Natural killer cell (primary cell): ENCODE results near the gene GIGYF2. TPM values are rescaled to one million over a fixed set of nuclear protein-coding genes. Genes with fewer than 3 reads are reported as not detected.

Experiments
- ATAC-seq, 3 donors: fragments of 150-1000 bp in 2 of 3; fragments of 200-7000 bp in 1 of 3; cut with Tn5 transposase; 1 replicate in 1 of 3; 2 replicates in 2 of 3; pipeline ENCODE4 v1.10.0; 2021; ENCODE audit warnings: mild to moderate bottlenecking in 2 of 3, moderate library complexity in 2 of 3
- DNase-seq, 2 donors: peaks; one replicate each; pipeline versions ENCODE4 v3.0.0 to v3.0.0-alpha.2; 2013 to 2021; ENCODE audit warnings: mixed read lengths in 1 of 2
- H3K27ac ChIP-seq: one replicate; pipeline ENCODE4 v1.5.1; 2013; ENCODE audit warnings: mild to moderate bottlenecking, low read length
- H3K27me3 ChIP-seq: one replicate; pipeline ENCODE4 v1.6.1; 2013; ENCODE audit warnings: low read length; ENCODE audit not compliant: control insufficient read depth, insufficient read depth
- H3K36me3 ChIP-seq: one replicate; pipeline ENCODE4 v1.6.1; 2013; ENCODE audit warnings: low read length; ENCODE audit not compliant: control insufficient read depth, insufficient read depth
- H3K4me1 ChIP-seq: one replicate; pipeline ENCODE4 v1.6.1; 2013; ENCODE audit warnings: low read length; ENCODE audit not compliant: control insufficient read depth, insufficient read depth
- H3K4me3 ChIP-seq: one replicate; pipeline ENCODE4 v1.5.1; 2013; ENCODE audit warnings: low read length
- H3K9me3 ChIP-seq: one replicate; pipeline ENCODE4 v1.6.1; 2013; ENCODE audit warnings: low read length; ENCODE audit not compliant: control insufficient read depth, insufficient read depth
- H3K27ac Mint-ChIP-seq, 2 donors: one replicate each; pipeline ENCODE4 v1.8.0; 2022; ENCODE audit warnings: mild to moderate bottlenecking in 2 of 2, mixed read lengths in 2 of 2, moderate library complexity in 1 of 2
- H3K27me3 Mint-ChIP-seq, 2 donors: one replicate each; pipeline ENCODE4 v1.8.0; 2022; ENCODE audit warnings: low read depth in 2 of 2, mixed read lengths in 2 of 2
- H3K36me3 Mint-ChIP-seq: one replicate; pipeline ENCODE4 v1.8.0; 2022; ENCODE audit warnings: mixed read lengths
- H3K4me1 Mint-ChIP-seq, 2 donors: one replicate each; pipeline ENCODE4 v1.8.0; 2022; ENCODE audit warnings: mixed read lengths in 2 of 2
- H3K4me3 Mint-ChIP-seq: one replicate; pipeline ENCODE4 v1.8.0; 2022; ENCODE audit warnings: mild to moderate bottlenecking, moderate library complexity, mixed read lengths
- H3K9me3 Mint-ChIP-seq, 2 donors: one replicate each; pipeline ENCODE4 v1.8.0; 2022; ENCODE audit warnings: mixed read lengths in 2 of 2
- CTCF ChIP-seq: fragments of 200-600 bp; IDR thresholded peaks from one replicate; pipeline ENCODE4 v1.8.0; 2022; ENCODE audit warnings: antibody characterized with exemption
- WGBS: methylation state at CpG from one replicate; pipeline ENCODE4 v1.1.7; 2013; ENCODE audit warnings: missing lambda C conversion rate; ENCODE audit not compliant: insufficient coverage; 5-methylcytosine and 5-hydroxymethylcytosine counted together
- intact Hi-C: fragments of 100-400 bp; cut with micrococcal nuclease; formaldehyde crosslinking; loops from one replicate; pipeline ENCODE4 v1.14.2; 2022
- total RNA-seq, 4 donors: library from RNA; stranded (reverse); fragments of 120-200 nt in 1 of 4; gene quantifications; one replicate each; pipeline versions ENCODE4 v1.2.3 to v1.2.4, GENCODE V29; 2013 to 2022

The GIGYF2 gene
- total RNA-seq, 3 donors from 2014 or later (not counting 1 experiment from before 2014, with no cell fraction given): 73.6 to 85.3 (median 80.1) TPM

GRCh38 chr2:232794981-232795380, 97.8 kb downstream of the GIGYF2 start:
- DNase-seq (no peak), ATAC-seq (no peak)
- Mint-ChIP-seq H3K9me3 (no peaks in the 10 kb centered on the region), H3K36me3 (peaks cover 29% of the 10 kb centered on the region), H3K27me3 (no peaks in the 10 kb centered on the region), H3K27ac (no peak overlapping the region), H3K4me1 (no peaks in the 10 kb centered on the region), H3K4me3 (no peak overlapping the region)
- no peaks in the 10 kb centered on the region for H3K4me1 ChIP-seq
- H3K9me3 ChIP-seq: no peaks in the 10 kb centered on the region
- H3K27me3 ChIP-seq: no peaks in the 10 kb centered on the region
- H3K4me3 ChIP-seq: no peak overlapping the region
- peaks cover 67% of the 10 kb centered on the region for H3K36me3 ChIP-seq
- intact Hi-C loops: no loop called here
- H3K27ac ChIP-seq: no peak overlapping the region
- TF ChIP-seq CTCF: no peak
- WGBS: no CpG with 5 or more reads among the region's 1 CpG

- H3K4me3 ChIP-seq: no peak overlapping the region
- H3K27me3 Mint-ChIP-seq: no peaks in the 10 kb centered on the region
- H3K27ac Mint-ChIP-seq: no peak overlapping the region
- TF ChIP-seq CTCF: no peak
- H3K27ac ChIP-seq: no peak overlapping the region
- intact Hi-C loops: no loop called here
- H3K27me3 ChIP-seq: no peaks in the 10 kb centered on the region
- H3K4me3 Mint-ChIP-seq: no peak overlapping the region
- H3K36me3 Mint-ChIP-seq: peaks cover 21% of the 10 kb centered on the region
- H3K9me3 Mint-ChIP-seq: no peaks in the 10 kb centered on the region
- peaks cover 59% of the 10 kb centered on the region for H3K36me3 ChIP-seq
- H3K4me1 ChIP-seq: no peaks in the 10 kb centered on the region
- ATAC-seq (no peak), DNase-seq (no peak)
- no peaks in the 10 kb centered on the region for H3K4me1 Mint-ChIP-seq
- H3K9me3 ChIP-seq: no peaks in the 10 kb centered on the region
- 96% methylated on average over 1 of the region's 1 CpG for WGBS
Measured at GRCh38 chr2:232795920-232796319, 98.8 kb downstream of the GIGYF2 start.

- Histone ChIP-seq H3K36me3 (peaks cover 41% of the 10 kb centered on the region), H3K27me3 (no peaks in the 10 kb centered on the region), H3K27ac (no peak overlapping the region), H3K4me1 (no peaks in the 10 kb centered on the region), H3K9me3 (no peaks in the 10 kb centered on the region), H3K4me3 (no peak overlapping the region)
- DNase-seq: no peak
- Mint-ChIP-seq H3K9me3 (no peaks in the 10 kb centered on the region), H3K36me3 (peaks cover 9% of the 10 kb centered on the region), H3K27me3 (no peaks in the 10 kb centered on the region), H3K27ac (no peak overlapping the region), H3K4me3 (no peak overlapping the region), H3K4me1 (no peaks in the 10 kb centered on the region)
- no peak for ATAC-seq
- intact Hi-C loops: no loop called here
- TF ChIP-seq CTCF: no peak
Measured at GRCh38 chr2:232798187-232798586, 101.1 kb downstream of the GIGYF2 start.

DNA sequence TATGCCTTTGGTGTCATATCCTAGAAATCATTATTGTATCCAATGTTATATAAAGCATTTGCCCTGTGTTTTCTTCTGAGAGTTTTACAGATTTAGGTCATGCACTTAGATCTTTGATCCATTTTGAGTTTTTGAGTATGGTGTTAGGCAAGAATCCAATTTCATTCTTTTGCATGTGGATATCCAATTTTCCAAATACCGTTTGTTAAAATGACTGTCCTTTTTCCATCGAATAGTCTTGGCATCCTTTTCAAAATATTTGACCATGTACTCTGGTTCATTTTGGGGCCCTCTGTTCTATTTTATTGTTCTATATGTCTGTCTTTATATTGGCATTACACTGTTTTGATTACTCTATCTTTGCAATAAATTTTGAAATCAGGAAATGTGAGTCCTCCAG, 103.0 kb downstream of the GIGYF2 start:
- ATAC-seq: no peak

More for the DNA sequence above, 103.0 kb downstream of the GIGYF2 start:
- Histone ChIP-seq H3K27me3 (no peaks in the 10 kb centered on the region), H3K4me1 (no peaks in the 10 kb centered on the region), H3K36me3 (peaks cover 22% of the 10 kb centered on the region), H3K9me3 (no peaks in the 10 kb centered on the region), H3K27ac (no peak overlapping the region), H3K4me3 (no peak overlapping the region)
- H3K9me3 Mint-ChIP-seq: no peaks in the 10 kb centered on the region
- peaks cover 10% of the 10 kb centered on the region for H3K36me3 Mint-ChIP-seq
- TF ChIP-seq CTCF: no peak
- peak overlapping the region in 1 of 2 donors; percentile 39 for H3K27ac Mint-ChIP-seq
- no peak overlapping the region for H3K4me3 Mint-ChIP-seq
- no peaks in the 10 kb centered on the region for H3K27me3 Mint-ChIP-seq
- WGBS: no CpG with 5 or more reads among the region's 2 CpGs
- intact Hi-C loops: no loop called here
- peaks cover 0 to 5% of the 10 kb centered on the region in 2 donors for H3K4me1 Mint-ChIP-seq
- no peak for DNase-seq
